GM12801 (cell line): Measurements from ENCODE around the gene SMIM5.

Experiments
- CTCF ChIP-seq: IDR thresholded peaks from one replicate; pipeline ENCODE4 v1.5.1; 2011; ENCODE audit warnings: control low read depth; ENCODE audit not compliant: insufficient read length; ENCODE audit errors: extremely low read depth

The SMIM5 gene

DNA sequence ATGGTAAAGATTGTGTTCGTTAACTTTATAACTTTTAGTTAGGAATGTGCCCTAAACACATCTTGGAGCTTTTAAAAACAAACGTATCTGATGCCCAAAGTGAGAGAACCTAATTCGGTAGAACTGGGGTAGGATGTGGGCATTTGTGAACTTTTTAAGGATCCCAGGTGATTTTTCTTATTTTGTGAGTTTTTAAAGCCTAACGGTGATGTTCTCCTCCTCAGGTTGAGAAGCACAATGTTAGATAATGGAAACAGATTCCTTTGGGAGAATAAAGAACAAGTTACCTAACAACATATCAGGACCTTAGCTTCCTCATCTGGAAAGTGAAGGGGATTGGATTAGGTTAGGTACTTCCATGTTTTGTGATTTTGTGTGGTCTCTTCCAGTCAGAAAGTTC is 34.6 kb downstream of the SMIM5 start:
- TF ChIP-seq CTCF = no peak

GRCh38 chr17:75668489-75668888 is 35.3 kb downstream of the SMIM5 start:
- TF ChIP-seq CTCF = no peak

DNA sequence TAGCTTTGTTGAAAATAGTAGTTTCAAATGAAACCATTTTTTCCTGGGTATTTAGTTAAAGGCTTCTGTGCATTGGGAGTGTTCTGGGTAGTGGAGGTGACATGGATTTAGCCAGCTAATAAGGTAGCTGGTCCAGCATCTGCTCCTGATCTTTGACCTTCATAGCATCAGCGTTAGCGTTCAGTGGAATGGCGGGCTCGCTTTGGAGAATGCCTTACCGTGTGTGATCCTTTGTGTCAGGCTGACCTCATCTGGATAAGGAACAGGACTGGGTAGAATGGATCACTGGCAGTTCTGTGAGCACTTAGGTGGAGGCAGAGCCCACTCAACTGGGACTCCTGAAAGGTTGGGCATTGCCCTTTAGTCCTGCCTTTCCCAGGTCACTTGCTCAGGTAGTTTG is 37.6 kb downstream of the SMIM5 start:
- no peak for TF ChIP-seq CTCF

DNA sequence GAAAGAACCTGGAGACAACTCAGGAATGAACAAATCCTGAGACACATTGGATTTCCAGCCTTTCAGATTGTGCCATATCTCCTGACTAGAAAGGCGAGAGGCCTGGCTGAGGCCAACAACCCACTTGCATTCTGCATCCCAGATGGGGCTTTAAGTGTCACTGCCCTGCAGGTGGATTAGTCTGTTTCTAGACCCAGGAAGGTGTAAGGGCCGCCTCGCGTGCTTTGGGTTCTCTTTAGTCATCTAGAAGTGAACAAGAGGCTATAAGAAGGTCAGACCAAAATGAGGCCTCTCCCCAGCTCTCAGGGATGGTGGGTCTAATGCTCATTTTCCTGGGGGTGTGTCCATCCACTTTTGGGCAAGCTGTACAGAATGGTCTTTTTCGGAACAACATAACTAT is 38.8 kb downstream of the SMIM5 start:
- TF ChIP-seq CTCF = no peak

DNA sequence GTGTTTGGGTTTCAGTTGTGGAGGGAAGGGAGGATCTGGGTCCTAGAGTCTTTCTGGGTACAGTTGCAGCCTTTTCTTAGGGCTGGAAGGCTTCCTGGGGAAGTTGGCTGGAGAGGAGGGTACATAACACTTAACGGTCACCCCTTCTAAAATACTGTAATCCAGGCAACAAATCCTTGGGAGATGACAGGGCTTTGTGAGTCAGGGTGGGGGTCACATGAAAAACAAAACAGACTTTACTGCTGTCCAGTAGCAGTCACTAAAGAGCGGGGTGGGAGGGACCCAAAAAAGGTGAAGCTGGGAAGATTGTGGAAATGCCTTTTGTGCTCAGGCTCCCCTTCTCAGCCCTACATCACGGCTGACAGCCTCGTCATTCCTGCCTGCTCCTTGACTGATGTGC is 40.3 kb downstream of the SMIM5 start:
- no peak for TF ChIP-seq CTCF

- no peak for TF ChIP-seq CTCF
These were observed 43.2 kb downstream of the SMIM5 start for GRCh38 chr17:75676461-75676860.

GRCh38 chr17:75679706-75680211 is 46.5 kb downstream of the SMIM5 start:
- no peak for TF ChIP-seq CTCF

GRCh38 chr17:75680431-75680830 is 47.2 kb downstream of the SMIM5 start:
- no peak for TF ChIP-seq CTCF
